Neural cell (in vitro differentiated cells): ENCODE measurements around the gene BLTP1. TPM values are rescaled to one million over a fixed set of nuclear protein-coding genes. Genes with fewer than 3 reads are reported as not detected.

Experiments used
- H2AFZ ChIP-seq: fragments of 200-600, 300-800 bp; sonication (generic), shearing (Covaris generic); 2 replicates; pipeline ENCODE4 v1.6.0; 2014; ENCODE audit warnings: low read depth, mild to moderate bottlenecking, antibody characterized with exemption, low read length, moderate library complexity
- H3F3A ChIP-seq: fragments of 200-600 bp; shearing (Covaris generic); 2 replicates; pipeline ENCODE4 v1.6.1; 2016; ENCODE audit warnings: mild to moderate bottlenecking, moderate library complexity, mixed read lengths, antibody characterized with exemption, low read length; ENCODE audit not compliant: insufficient read depth, poor library complexity, severe bottlenecking
- H3K27ac ChIP-seq: fragments of 200-600, 300-800 bp; sonication (generic), shearing (Covaris generic); 2 replicates; pipeline ENCODE4 v1.5.1; 2014; ENCODE audit warnings: mild to moderate bottlenecking, low read length, moderate library complexity
- H3K27me3 ChIP-seq: fragments of 300-800, 200-600 bp; sonication (generic), shearing (Covaris generic); 2 replicates; pipeline ENCODE4 v1.6.0; 2014; ENCODE audit warnings: mild to moderate bottlenecking, low read depth, low read length, moderate library complexity; ENCODE audit not compliant: insufficient read depth
- H3K36me3 ChIP-seq: fragments of 300-800, 200-600 bp; sonication (generic), shearing (Covaris generic); 2 replicates; pipeline ENCODE4 v1.5.1; 2014; ENCODE audit warnings: mild to moderate bottlenecking, antibody characterized with exemption, low read length, moderate library complexity; ENCODE audit not compliant: insufficient read depth
- H3K4me2 ChIP-seq: fragments of 300-800, 200-600 bp; sonication (generic), shearing (Covaris generic); 2 replicates; pipeline ENCODE4 v1.6.0; 2014; ENCODE audit warnings: mild to moderate bottlenecking, low read length
- H3K4me3 ChIP-seq: fragments of 300-800, 200-600 bp; sonication (generic), shearing (Covaris generic); 2 replicates; pipeline ENCODE4 v1.5.1; 2014; ENCODE audit warnings: mild to moderate bottlenecking, low read length, moderate library complexity
- H3K79me2 ChIP-seq: fragments of 200-600 bp; shearing (Covaris generic); replicated peaks from 2 replicates; pipeline ENCODE4 v1.6.0; 2014; ENCODE audit warnings: mild to moderate bottlenecking, low read length, moderate library complexity; ENCODE audit not compliant: insufficient read depth
- H3K9ac ChIP-seq: fragments of 300-800, 200-600 bp; sonication (generic), shearing (Covaris generic); 2 replicates; pipeline ENCODE4 v1.6.1; 2016; ENCODE audit warnings: mild to moderate bottlenecking, low read length, mixed read lengths
- H3K9me2 ChIP-seq: fragments of 200-600 bp; shearing (Covaris generic); 2 replicates; pipeline ENCODE4 v1.6.1; 2016; ENCODE audit warnings: mild to moderate bottlenecking, low read length, mixed read lengths; ENCODE audit not compliant: insufficient read depth
- H3K9me3 ChIP-seq: fragments of 200-600, 300-800 bp; sonication (generic), shearing (Covaris generic); 2 replicates; pipeline ENCODE4 v1.6.1; 2016; ENCODE audit warnings: mild to moderate bottlenecking, mixed run types, low read length, moderate library complexity, mixed read lengths
- H4K20me1 ChIP-seq: fragments of 200-600 bp; shearing (Covaris generic); 2 replicates; pipeline ENCODE4 v1.6.1; 2016; ENCODE audit warnings: mild to moderate bottlenecking, mixed run types; ENCODE audit not compliant: insufficient read depth
- CTCF ChIP-seq: fragments of 450-650 bp; IDR thresholded peaks from 2 replicates; pipeline ENCODE4 v1.5.1; 2014; ENCODE audit warnings: antibody characterized with exemption, mild to moderate bottlenecking, moderate library complexity; ENCODE audit not compliant: poor library complexity, severe bottlenecking
- EP300 ChIP-seq: fragments of 450-650 bp; conservative IDR thresholded peaks from 2 replicates; pipeline ENCODE4 v1.6.1; 2014; ENCODE audit warnings: antibody characterized with exemption, mild to moderate bottlenecking, moderate library complexity; ENCODE audit not compliant: poor library complexity, severe bottlenecking
- EZH2 ChIP-seq: fragments of 200-600, 300-800 bp; shearing (Covaris generic), sonication (generic); IDR thresholded peaks from 2 replicates; pipeline ENCODE4 v1.6.1; 2014; ENCODE audit warnings: antibody characterized with exemption, low read length, borderline replicate concordance, mild to moderate bottlenecking; ENCODE audit not compliant: insufficient read depth, poor library complexity, severe bottlenecking
- MXI1 ChIP-seq: fragments of 450-650 bp; conservative IDR thresholded peaks from 2 replicates; pipeline ENCODE4 v1.6.1; 2014; ENCODE audit warnings: antibody characterized with exemption, mild to moderate bottlenecking; ENCODE audit not compliant: poor library complexity, severe bottlenecking
- POLR2AphosphoS5 ChIP-seq: IDR thresholded peaks from 2 replicates; pipeline ENCODE4 v1.6.1; 2012
- RAD21 ChIP-seq: fragments of 450-650 bp; conservative IDR thresholded peaks from 2 replicates; pipeline ENCODE4 v1.6.1; 2014; ENCODE audit warnings: antibody characterized with exemption, mild to moderate bottlenecking, moderate library complexity
- REST ChIP-seq: IDR thresholded peaks from 2 replicates; pipeline ENCODE4 v1.6.1; 2012; ENCODE audit warnings: borderline replicate concordance
- SMC3 ChIP-seq: fragments of 450-650 bp; conservative IDR thresholded peaks from 2 replicates; pipeline ENCODE4 v1.6.1; 2014; ENCODE audit warnings: antibody characterized with exemption, mild to moderate bottlenecking, moderate library complexity; ENCODE audit not compliant: poor library complexity
- TAF1 ChIP-seq: IDR thresholded peaks from 2 replicates; pipeline ENCODE4 v1.6.1; 2012; ENCODE audit warnings: low read depth
- polyA plus RNA-seq: library from polyadenylated mRNA; depleted of rRNA; stranded (reverse); fragments of >200 nt; gene quantifications from 2 replicates; pipeline ENCODE4 v1.2.3, GENCODE V29; 2014

BLTP1 gene
- polyA plus RNA-seq, 1 donor from 2014 or later: 126 TPM

- Histone ChIP-seq H3K27me3 (no peaks in the 10 kb centered on the region), H3K36me3 (no peaks in the 10 kb centered on the region), H3K79me2 (no peaks in the 10 kb centered on the region), H3K4me2 (no peak overlapping the region), H3K9me2 (no peaks in the 10 kb centered on the region), H2AFZ (no peak overlapping the region), H4K20me1 (no peaks in the 10 kb centered on the region), H3F3A (no peaks in the 10 kb centered on the region), H3K9ac (no peak overlapping the region), H3K9me3 (no peaks in the 10 kb centered on the region), H3K27ac (no peak overlapping the region), H3K4me3 (no peak overlapping the region)
- TF ChIP-seq SMC3 (no peak), TAF1 (no peak), RAD21 (no peak), MXI1 (no peak)
Measured at GRCh38 chr4:122129061-122129460, 23.1 kb upstream of the BLTP1 start.

GRCh38 chr4:122131562-122132157 is 20.5 kb upstream of the BLTP1 start:
- TF ChIP-seq REST (no peak), EP300 (no peak), MXI1 (no peak), TAF1 (no peak), SMC3 (no peak), POLR2AphosphoS5 (no peak), CTCF (no peak), RAD21 (no peak), EZH2 (no peak)

More at GRCh38 chr4:122131562-122132157, 20.5 kb upstream of the BLTP1 start:
- no peak overlapping the region for H3K4me3 ChIP-seq
- no peaks in the 10 kb centered on the region for H3K9me2 ChIP-seq
- no peaks in the 10 kb centered on the region for H3F3A ChIP-seq
- no peak overlapping the region for H2AFZ ChIP-seq
- no peaks in the 10 kb centered on the region for H3K36me3 ChIP-seq
- no peaks in the 10 kb centered on the region for H3K27me3 ChIP-seq
- no peaks in the 10 kb centered on the region for H3K9me3 ChIP-seq
- no peak overlapping the region for H3K4me2 ChIP-seq
- H3K27ac ChIP-seq: no peak overlapping the region
- H3K79me2 ChIP-seq: no peaks in the 10 kb centered on the region
- no peaks in the 10 kb centered on the region for H4K20me1 ChIP-seq
- H3K9ac ChIP-seq: no peak overlapping the region
